LNCaP clone FGC (cell line): Measurements from ENCODE around the gene USP19.

Source experiments
- DNase-seq: peaks from one replicate; pipeline ENCODE4 v3.0.0-alpha.2; 2011; ENCODE audit warnings: low read depth
- H3K4me3 ChIP-seq: 2 replicates; pipeline ENCODE4 v1.5.1; 2011; ENCODE audit warnings: mild to moderate bottlenecking, low read depth, low read length, control low read depth
- CTCF ChIP-seq: IDR thresholded peaks from 2 replicates; pipeline ENCODE4 v1.5.1; 2012; ENCODE audit warnings: mild to moderate bottlenecking; ENCODE audit not compliant: control insufficient read depth, insufficient read depth; ENCODE audit errors: extremely low read depth

USP19 gene

GRCh38 chr3:49092938-49093852 lies 27.4 kb downstream of the USP19 start:
- H3K4me3 ChIP-seq: peak overlapping the region; percentile 85
- peak; percentile 57 for DNase-seq
- TF ChIP-seq CTCF: no peak

- DNase-seq: no peak
- TF ChIP-seq CTCF: no peak
- H3K4me3 ChIP-seq: no peak overlapping the region
Measured at GRCh38 chr3:49081429-49081828, 39.2 kb downstream of the USP19 start.

GRCh38 chr3:49079270-49079669 lies 41.4 kb downstream of the USP19 start:
- DNase-seq: no peak
- H3K4me3 ChIP-seq: no peak overlapping the region
- no peak for TF ChIP-seq CTCF

- no peak for TF ChIP-seq CTCF
- no peak overlapping the region for H3K4me3 ChIP-seq
- no peak for DNase-seq
Measured at GRCh38 chr3:49076646-49077045, 44.0 kb downstream of the USP19 start.

GRCh38 chr3:49076116-49076515 lies 44.5 kb downstream of the USP19 start:
- TF ChIP-seq CTCF: no peak
- no peak overlapping the region for H3K4me3 ChIP-seq
- no peak for DNase-seq
